A549 (cell line): Measurements from ENCODE around the gene SCN9A. TPM values are rescaled to one million over a fixed set of nuclear protein-coding genes. Genes with fewer than 3 reads are reported as not detected.

ENCODE experiments used
- ATAC-seq, 2 experiments: fragments of 200-7000 bp in 1 of 2; fragments of >200 bp in 1 of 2; cut with Nextera tagmentation in 1 of 2; cut with Tn5 transposase in 1 of 2; 3 replicates each; pipeline versions ENCODE4 v1.8.0 to v1.9.1; 2018 to 2020; ENCODE audit warnings: mild to moderate bottlenecking in 1 of 2, moderate library complexity in 1 of 2
- CTCF ChIA-PET: fragments of 300-600 bp; sonication (Branson Sonifier 250); formaldehyde crosslinking; extraction: SDS; loops from one replicate; lab custom pipeline; 2021; ENCODE audit warnings: antibody characterized with exemption, inconsistent platforms; lab: Yijun Ruan, JAX
- POLR2A ChIA-PET: fragments of 350-600 bp; formaldehyde crosslinking; extraction: SDS; loops from one replicate; lab custom pipeline; 2021; ENCODE audit warnings: antibody characterized with exemption, inconsistent platforms; lab: Yijun Ruan, JAX
- DNase-seq, 2 experiments: peaks; one replicate each; pipeline versions ENCODE4 v3.0.0 to v3.0.0-alpha.2; 2011 to 2016; ENCODE audit warnings: low read depth in 1 of 2, low spot score in 1 of 2
- FAIRE-seq: peaks from 2 replicates; lab custom pipeline; 2011; peaks lifted over from hg19 to GRCh38; lab: Jason Lieb, UNC
- H3K27ac ChIP-seq, 2 experiments: fragments of >200 bp; sonication (Bioruptor Twin); formaldehyde crosslinking; 3 replicates each; pipeline ENCODE4 v1.5.1; 2016 to 2017
- H3K4me1 ChIP-seq: fragments of >200 bp; sonication (Bioruptor Twin); formaldehyde crosslinking; 3 replicates; pipeline ENCODE4 v1.6.1; 2016
- H3K4me2 ChIP-seq: fragments of >200 bp; sonication (Bioruptor Twin); formaldehyde crosslinking; 3 replicates; pipeline ENCODE4 v1.6.1; 2016
- H3K4me3 ChIP-seq: fragments of >200 bp; sonication (Bioruptor Twin); formaldehyde crosslinking; 3 replicates; pipeline ENCODE4 v1.5.1; 2016
- H3K9me3 ChIP-seq: fragments of >200 bp; sonication (Bioruptor Twin); formaldehyde crosslinking; 3 replicates; pipeline ENCODE4 v1.6.1; 2016
- CEBPB ChIP-seq, 2 experiments: fragments of >200 bp in 1 of 2; sonication (Bioruptor Twin) in 1 of 2; formaldehyde crosslinking in 1 of 2; IDR thresholded peaks; 2 replicates each; pipeline ENCODE4 v1.6.1; 2012 to 2016
- CHD2 ChIP-seq: fragments of 150-350 bp; IDR thresholded peaks from 2 replicates; pipeline ENCODE4 v1.6.1; 2014; ENCODE audit warnings: low read length; ENCODE audit not compliant: partially characterized antibody
- CHD4 ChIP-seq: fragments of 200-600 bp; sonication (generic); IDR thresholded peaks from 2 replicates; pipeline ENCODE4 v1.6.1; 2016; ENCODE audit warnings: antibody characterized with exemption, mild to moderate bottlenecking, borderline replicate concordance
- EP300 ChIP-seq, 2 experiments: fragments of >200 bp; sonication (Bioruptor Twin); formaldehyde crosslinking; IDR thresholded peaks; 2 replicates in 1 of 2; 3 replicates in 1 of 2; pipeline ENCODE4 v1.6.1; 2016 to 2017
- FOSL2 ChIP-seq, 2 experiments: fragments of 450-650 bp in 1 of 2; fragments of >200 bp in 1 of 2; sonication (Bioruptor Twin) in 1 of 2; formaldehyde crosslinking; IDR thresholded peaks; 2 replicates each; pipeline versions ENCODE4 v1.5.0 to v1.6.1; 2016 to 2020; ENCODE audit warnings: mild to moderate bottlenecking in 1 of 2, moderate library complexity in 1 of 2
- GATA3 ChIP-seq: IDR thresholded peaks from 2 replicates; pipeline ENCODE4 v1.6.1; 2012; ENCODE audit warnings: borderline replicate concordance
- MAFK ChIP-seq: fragments of 450-650 bp; IDR thresholded peaks from 2 replicates; pipeline ENCODE4 v1.6.1; 2014; ENCODE audit not compliant: partially characterized antibody
- NPAS2 ChIP-seq: fragments of 250-450 bp; sonication (Bioruptor Pico); IDR thresholded peaks from 2 replicates; pipeline ENCODE4 v1.8.0; 2022; ENCODE audit warnings: mild to moderate bottlenecking, moderate library complexity, borderline replicate concordance
- RAD21 ChIP-seq, 2 experiments: fragments of >200 bp in 1 of 2; sonication (Bioruptor Twin) in 1 of 2; formaldehyde crosslinking in 1 of 2; IDR thresholded peaks in 1 of 2; conservative IDR thresholded peaks in 1 of 2; 2 replicates in 1 of 2; 3 replicates in 1 of 2; pipeline ENCODE4 v1.6.1; 2012 to 2018; ENCODE audit warnings: inconsistent platforms in 1 of 2
- RCOR1 ChIP-seq: fragments of 150-350 bp; IDR thresholded peaks from 2 replicates; pipeline ENCODE4 v1.6.1; 2014; ENCODE audit warnings: antibody characterized with exemption, low read length, low read depth
- SMC3 ChIP-seq: fragments of >200 bp; sonication (Bioruptor Twin); formaldehyde crosslinking; IDR thresholded peaks from 3 replicates; pipeline ENCODE4 v1.6.1; 2018; ENCODE audit warnings: inconsistent platforms
- SREBF2 ChIP-seq: fragments of 450-650 bp; IDR thresholded peaks from 2 replicates; pipeline ENCODE4 v1.6.1; 2014; ENCODE audit warnings: mild to moderate bottlenecking, moderate library complexity
- TFCP2L1 ChIP-seq: fragments of 250-450 bp; sonication (Bioruptor Pico); IDR thresholded peaks from 2 replicates; pipeline ENCODE4 v1.5.0; 2021; ENCODE audit warnings: mild to moderate bottlenecking
- ZC3H11A ChIP-seq: fragments of 450-650 bp; IDR thresholded peaks from 2 replicates; pipeline ENCODE4 v1.6.1; 2014; ENCODE audit warnings: antibody characterized with exemption, mild to moderate bottlenecking
- WGBS: methylation state at CpG from one replicate; pipeline ENCODE4 v1.1.6; 2017; ENCODE audit errors: missing lambda C conversion rate; 5-methylcytosine and 5-hydroxymethylcytosine counted together
- polyA plus RNA-seq, 4 experiments: library from polyadenylated mRNA; depleted of rRNA in 3 of 4; stranded (reverse); fragments of >200 nt; fragmentation: RNase III in 1 of 4; extraction: RNeasy Plus Mini Kit Qiagen cat#74134 plus additional on column Dnase treatment in 1 of 4; gene quantifications; 2 replicates in 3 of 4; 3 replicates in 1 of 4; pipeline ENCODE4 v1.2.3, GENCODE V29; 2011 to 2017
- TF ChIP-seq, protein P1 (sequence below): fragments of >200 bp; sonication (Bioruptor Twin); formaldehyde crosslinking; IDR thresholded peaks from 2 replicates; pipeline ENCODE4 v1.6.1; 2016
- TF ChIP-seq, protein P2 (sequence below): fragments of >200 bp; sonication (Bioruptor Twin); formaldehyde crosslinking; IDR thresholded peaks from 3 replicates; pipeline ENCODE4 v1.5.1; 2016
- TF ChIP-seq, protein P3 (sequence below): IDR thresholded peaks from 2 replicates; pipeline ENCODE4 v1.6.1; 2012; ENCODE audit warnings: low read depth, borderline replicate concordance
- TF ChIP-seq, protein P4 (sequence below): fragments of >200 bp; sonication (Bioruptor Twin); formaldehyde crosslinking; IDR thresholded peaks from 3 replicates; pipeline ENCODE4 v1.6.1; 2016
- TF ChIP-seq, protein P5 (sequence below): fragments of 150-350 bp; IDR thresholded peaks from 2 replicates; pipeline ENCODE4 v1.6.1; 2014; ENCODE audit warnings: low read depth, mild to moderate bottlenecking, low read length
- TF ChIP-seq, protein P6 (sequence below): fragments of 450-650 bp; IDR thresholded peaks from 2 replicates; pipeline ENCODE4 v1.6.1; 2014; ENCODE audit warnings: antibody characterized with exemption

The SCN9A gene
- polyA plus RNA-seq, 2 of the 4 experiments (the other 2 are of a cell fraction) = 7.7 to 23.6 TPM

DNA sequence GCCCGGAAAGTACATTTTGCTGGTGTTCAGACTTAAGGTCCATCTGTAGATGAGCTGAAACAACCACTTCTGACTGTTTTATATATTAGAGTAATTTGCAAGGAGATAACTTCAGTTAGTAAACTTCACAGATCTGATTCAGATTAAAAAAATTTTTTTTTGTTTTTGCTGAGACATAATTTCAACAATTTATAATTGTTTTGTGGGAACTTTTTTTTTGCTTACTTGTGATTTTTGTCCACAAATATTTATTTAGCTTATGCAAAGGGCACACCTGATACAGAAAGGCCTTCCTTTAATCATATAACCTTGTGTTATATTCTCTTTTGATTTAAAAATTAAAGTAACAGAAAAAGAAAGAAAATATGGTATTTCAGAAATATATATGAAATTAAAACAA, 9.6 kb upstream of the SCN9A start:
- no peak for DNase-seq
- ChIA-PET CTCF (interaction anchor here (0.8 to 3.5 kb wide), 11 partner anchors 9 to 95 kb away, joined by 3 to 23 read pairs (median 5); partner anchors contain the start of gene SCN9A), POLR2A (no interaction called here)
- no peak for FAIRE-seq
- Histone ChIP-seq H3K27ac (no peak overlapping the region), H3K4me2 (no peak overlapping the region), H3K9me3 (no peaks in the 10 kb centered on the region), H3K4me3 (no peak overlapping the region), H3K4me1 (0 out of 3 replicates have a peak, but pooled peaks cover 2% of the 10 kb centered on the region)
- TF ChIP-seq, protein P1, sequence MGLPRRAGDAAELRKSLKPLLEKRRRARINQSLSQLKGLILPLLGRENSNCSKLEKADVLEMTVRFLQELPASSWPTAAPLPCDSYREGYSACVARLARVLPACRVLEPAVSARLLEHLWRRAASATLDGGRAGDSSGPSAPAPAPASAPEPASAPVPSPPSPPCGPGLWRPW = no peak
- peak; percentile 30 for TF ChIP-seq MAFK
- ATAC-seq = no peak; a peak in 1 of 6 replicates
- whole genome bisulfite sequencing = 83% methylated on average over 1 of the region's 1 CpG

DNA sequence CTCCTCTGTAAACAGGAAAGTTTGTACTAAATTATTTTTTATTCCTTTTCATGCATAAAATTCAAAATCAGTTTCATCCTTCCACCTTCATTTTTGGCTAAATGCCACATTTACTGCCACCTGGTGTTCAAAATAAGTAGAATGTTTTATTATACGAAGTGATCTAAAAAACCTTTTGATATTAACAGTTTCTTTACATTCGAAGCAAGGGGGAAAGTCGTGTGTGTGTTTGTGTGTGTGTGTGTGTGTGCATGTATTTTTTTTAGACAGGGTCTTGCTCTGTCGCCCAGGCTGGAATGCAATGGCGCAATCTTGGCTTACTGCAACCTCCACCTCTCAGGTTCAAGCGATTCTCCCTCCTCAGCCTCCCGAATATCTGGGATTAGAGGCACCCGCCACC, 9.0 kb upstream of the SCN9A start:
- DNase-seq (peak in 1 of 2 experiments; percentile 36), ATAC-seq (peak in 1 of 2 experiments; percentile 59; a peak in 3 of 6 replicates)
- H3K27ac ChIP-seq = no peak overlapping the region
- ChIA-PET CTCF (interaction anchor here (0.8 to 3.5 kb wide), 17 partner anchors 10 to 94 kb away, joined by 3 to 23 read pairs (median 4); partner anchors contain the start of gene SCN9A), POLR2A (no interaction called here)
- peak overlapping the region; percentile 31 for H3K4me2 ChIP-seq
- no peaks in the 10 kb centered on the region for H3K9me3 ChIP-seq
- H3K4me1 ChIP-seq = 0 out of 3 replicates have a peak, but pooled peaks cover 2% of the 10 kb centered on the region
- H3K4me3 ChIP-seq = no peak overlapping the region
- 49% methylated on average over 8 of the region's 8 CpGs for WGBS
- TF ChIP-seq EP300 (IDR thresholded peaks at IDR 0.05) (no peak), SMC3 (peak; percentile 70), CEBPB (IDR thresholded peaks at IDR 0.05) (0 out of 4 replicates have a peak, but pooled peaks of 1 of the 2 experiments have one; percentile 3), CHD2 (no peak), RAD21 (conservative IDR thresholded peaks at IDR 0.05 in 1 of 2, IDR thresholded peaks at IDR 0.05 in 1 of 2) (peak; percentile 36 to 52)
- TF ChIP-seq, protein P2, sequence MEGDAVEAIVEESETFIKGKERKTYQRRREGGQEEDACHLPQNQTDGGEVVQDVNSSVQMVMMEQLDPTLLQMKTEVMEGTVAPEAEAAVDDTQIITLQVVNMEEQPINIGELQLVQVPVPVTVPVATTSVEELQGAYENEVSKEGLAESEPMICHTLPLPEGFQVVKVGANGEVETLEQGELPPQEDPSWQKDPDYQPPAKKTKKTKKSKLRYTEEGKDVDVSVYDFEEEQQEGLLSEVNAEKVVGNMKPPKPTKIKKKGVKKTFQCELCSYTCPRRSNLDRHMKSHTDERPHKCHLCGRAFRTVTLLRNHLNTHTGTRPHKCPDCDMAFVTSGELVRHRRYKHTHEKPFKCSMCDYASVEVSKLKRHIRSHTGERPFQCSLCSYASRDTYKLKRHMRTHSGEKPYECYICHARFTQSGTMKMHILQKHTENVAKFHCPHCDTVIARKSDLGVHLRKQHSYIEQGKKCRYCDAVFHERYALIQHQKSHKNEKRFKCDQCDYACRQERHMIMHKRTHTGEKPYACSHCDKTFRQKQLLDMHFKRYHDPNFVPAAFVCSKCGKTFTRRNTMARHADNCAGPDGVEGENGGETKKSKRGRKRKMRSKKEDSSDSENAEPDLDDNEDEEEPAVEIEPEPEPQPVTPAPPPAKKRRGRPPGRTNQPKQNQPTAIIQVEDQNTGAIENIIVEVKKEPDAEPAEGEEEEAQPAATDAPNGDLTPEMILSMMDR = peak; percentile 77
- TF ChIP-seq, all 56 proteins: peak for 4
- FAIRE-seq = no peak

DNA sequence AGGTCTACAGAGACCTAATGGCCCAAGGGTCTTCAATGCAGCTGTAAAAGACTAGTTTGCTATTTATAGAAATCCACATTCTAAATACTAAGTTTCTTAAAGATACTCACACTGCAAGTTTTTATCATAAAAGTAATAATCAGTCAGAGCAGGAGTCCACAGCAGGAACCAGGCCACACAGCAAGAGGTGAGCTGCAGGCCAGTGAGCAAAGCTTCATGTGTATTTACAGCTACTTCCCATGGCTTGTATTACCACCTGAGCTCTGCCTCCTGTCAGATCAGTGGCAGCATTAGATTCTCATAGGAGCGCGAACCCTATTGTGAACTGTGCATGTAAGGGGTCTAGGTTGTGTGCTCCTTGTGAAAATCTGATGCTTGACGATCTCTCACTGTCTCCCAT, 6.7 kb upstream of the SCN9A start:
- no peaks in the 10 kb centered on the region for H3K9me3 ChIP-seq
- 87% methylated on average over 3 of the region's 3 CpGs for WGBS
- TF ChIP-seq GATA3 (no peak), CHD4 (no peak), TFCP2L1 (CRISPR knock-in tag) (no peak), RAD21 (conservative IDR thresholded peaks at IDR 0.05 in 1 of 2, IDR thresholded peaks at IDR 0.05 in 1 of 2) (no peak), ZC3H11A (no peak), NPAS2 (CRISPR knock-in tag) (no peak), FOSL2 (IDR thresholded peaks at IDR 0.05) (no peak), FOSL2 (CRISPR knock-in tag; IDR thresholded peaks at IDR 0.05) (no peak), RCOR1 (no peak), EP300 (IDR thresholded peaks at IDR 0.05) (no peak), SMC3 (no peak), SREBF2 (no peak)
- TF ChIP-seq, protein P3, sequence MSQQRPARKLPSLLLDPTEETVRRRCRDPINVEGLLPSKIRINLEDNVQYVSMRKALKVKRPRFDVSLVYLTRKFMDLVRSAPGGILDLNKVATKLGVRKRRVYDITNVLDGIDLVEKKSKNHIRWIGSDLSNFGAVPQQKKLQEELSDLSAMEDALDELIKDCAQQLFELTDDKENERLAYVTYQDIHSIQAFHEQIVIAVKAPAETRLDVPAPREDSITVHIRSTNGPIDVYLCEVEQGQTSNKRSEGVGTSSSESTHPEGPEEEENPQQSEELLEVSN = no peak
- TF ChIP-seq, protein P2 = no peak
- TF ChIP-seq, protein P4, sequence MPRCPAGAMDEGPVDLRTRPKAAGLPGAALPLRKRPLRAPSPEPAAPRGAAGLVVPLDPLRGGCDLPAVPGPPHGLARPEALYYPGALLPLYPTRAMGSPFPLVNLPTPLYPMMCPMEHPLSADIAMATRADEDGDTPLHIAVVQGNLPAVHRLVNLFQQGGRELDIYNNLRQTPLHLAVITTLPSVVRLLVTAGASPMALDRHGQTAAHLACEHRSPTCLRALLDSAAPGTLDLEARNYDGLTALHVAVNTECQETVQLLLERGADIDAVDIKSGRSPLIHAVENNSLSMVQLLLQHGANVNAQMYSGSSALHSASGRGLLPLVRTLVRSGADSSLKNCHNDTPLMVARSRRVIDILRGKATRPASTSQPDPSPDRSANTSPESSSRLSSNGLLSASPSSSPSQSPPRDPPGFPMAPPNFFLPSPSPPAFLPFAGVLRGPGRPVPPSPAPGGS = no peak
- TF ChIP-seq, protein P5, sequence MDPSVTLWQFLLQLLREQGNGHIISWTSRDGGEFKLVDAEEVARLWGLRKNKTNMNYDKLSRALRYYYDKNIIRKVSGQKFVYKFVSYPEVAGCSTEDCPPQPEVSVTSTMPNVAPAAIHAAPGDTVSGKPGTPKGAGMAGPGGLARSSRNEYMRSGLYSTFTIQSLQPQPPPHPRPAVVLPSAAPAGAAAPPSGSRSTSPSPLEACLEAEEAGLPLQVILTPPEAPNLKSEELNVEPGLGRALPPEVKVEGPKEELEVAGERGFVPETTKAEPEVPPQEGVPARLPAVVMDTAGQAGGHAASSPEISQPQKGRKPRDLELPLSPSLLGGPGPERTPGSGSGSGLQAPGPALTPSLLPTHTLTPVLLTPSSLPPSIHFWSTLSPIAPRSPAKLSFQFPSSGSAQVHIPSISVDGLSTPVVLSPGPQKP = no peak
- TF ChIP-seq, protein P6, sequence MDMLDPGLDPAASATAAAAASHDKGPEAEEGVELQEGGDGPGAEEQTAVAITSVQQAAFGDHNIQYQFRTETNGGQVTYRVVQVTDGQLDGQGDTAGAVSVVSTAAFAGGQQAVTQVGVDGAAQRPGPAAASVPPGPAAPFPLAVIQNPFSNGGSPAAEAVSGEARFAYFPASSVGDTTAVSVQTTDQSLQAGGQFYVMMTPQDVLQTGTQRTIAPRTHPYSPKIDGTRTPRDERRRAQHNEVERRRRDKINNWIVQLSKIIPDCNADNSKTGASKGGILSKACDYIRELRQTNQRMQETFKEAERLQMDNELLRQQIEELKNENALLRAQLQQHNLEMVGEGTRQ = no peak
- CTCF ChIA-PET = interaction anchor here (0.6 to 3.1 kb wide), 3 partner anchors 11 to 134 kb away, joined by 3 to 19 read pairs (median 3); no protein-coding TSS in a partner anchor
- DNase-seq = no peak
- POLR2A ChIA-PET = no interaction called here
- no peak overlapping the region for H3K27ac ChIP-seq
- 0 out of 3 replicates have a peak, but pooled peaks cover 2% of the 10 kb centered on the region for H3K4me1 ChIP-seq
- ATAC-seq = no peak
- H3K4me3 ChIP-seq = no peak overlapping the region
- FAIRE-seq = no peak
- no peak overlapping the region for H3K4me2 ChIP-seq
